M059J (cell line): ENCODE data around the gene SULT4A1. TPM values are rescaled to one million over a fixed set of nuclear protein-coding genes. Genes with fewer than 3 reads are reported as not detected.
"Not testable (repeated sequence)": the region's sequence is repeated elsewhere in the genome, so short reads cannot be mapped to it uniquely, and the experiment has no call there.

Source experiments
- DNase-seq: peaks from one replicate; pipeline ENCODE4 v3.0.0-alpha.2; 2012; ENCODE audit warnings: low read depth
- total RNA-seq: library from RNA; depleted of rRNA; stranded (reverse); fragments of >200 nt; shearing (Covaris generic); gene quantifications from 2 replicates; pipeline ENCODE4 v1.2.3, GENCODE V29; 2014; rRNA removed

Gene SULT4A1, protein sequence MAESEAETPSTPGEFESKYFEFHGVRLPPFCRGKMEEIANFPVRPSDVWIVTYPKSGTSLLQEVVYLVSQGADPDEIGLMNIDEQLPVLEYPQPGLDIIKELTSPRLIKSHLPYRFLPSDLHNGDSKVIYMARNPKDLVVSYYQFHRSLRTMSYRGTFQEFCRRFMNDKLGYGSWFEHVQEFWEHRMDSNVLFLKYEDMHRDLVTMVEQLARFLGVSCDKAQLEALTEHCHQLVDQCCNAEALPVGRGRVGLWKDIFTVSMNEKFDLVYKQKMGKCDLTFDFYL
- not detected in 2 replicates for total RNA-seq

GRCh38 chr22:43862074-43862881, at the start of gene SULT4A1:
SULT4A1 (minus strand) TSS chr22:43862513; CDS start chr22:43862382, 131 bp downstream.
- no peak for DNase-seq

DNA sequence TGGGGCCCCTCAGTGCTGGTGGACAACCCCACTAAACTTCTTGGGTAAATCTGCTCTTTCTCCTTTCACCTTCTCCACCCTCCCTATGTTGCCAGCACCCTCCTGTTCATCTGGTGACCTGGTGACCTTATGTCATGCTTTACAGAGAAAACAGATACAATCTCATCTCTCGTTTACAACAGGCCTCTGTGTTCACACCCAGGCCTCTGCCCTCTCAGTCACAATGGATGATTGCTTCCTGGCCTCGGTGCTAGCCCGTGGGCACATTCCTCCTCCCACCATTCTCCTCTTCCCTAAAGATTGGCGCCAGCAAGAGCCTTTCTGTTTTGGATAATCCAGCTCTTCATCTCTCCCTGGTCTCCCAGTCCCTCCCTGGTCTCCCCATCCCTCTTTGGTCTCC, 49.0 kb upstream of the SULT4A1 start:
- no peak for DNase-seq

- no peak for DNase-seq
Measured at GRCh38 chr22:43910178-43910695, 47.9 kb upstream of the SULT4A1 start.

- DNase-seq = no peak
Measured at GRCh38 chr22:43909708-43910107, 47.4 kb upstream of the SULT4A1 start.

GRCh38 chr22:43905681-43906080, 43.4 kb upstream of the SULT4A1 start:
- DNase-seq = no peak

DNA sequence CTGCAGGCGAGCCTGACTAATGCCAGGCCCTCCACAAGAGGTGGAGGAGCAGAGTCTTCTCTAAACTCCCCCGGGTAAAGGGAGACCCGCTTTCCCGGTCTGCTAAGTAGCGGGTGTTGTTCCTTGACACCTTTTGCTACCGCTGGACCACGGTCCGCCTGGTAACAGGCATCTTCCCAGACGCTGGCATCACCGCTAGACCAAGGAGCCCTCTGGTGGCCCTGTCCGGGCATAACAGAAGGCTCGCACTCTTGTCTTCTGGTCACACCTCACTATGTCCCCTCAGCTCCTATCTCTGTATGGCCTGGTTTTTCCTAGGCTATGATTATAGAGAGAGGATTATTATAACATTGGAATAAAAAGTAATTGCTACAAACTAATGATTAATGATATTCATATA, 42.1 kb upstream of the SULT4A1 start:
- DNase-seq = not testable (repeated sequence)

DNA sequence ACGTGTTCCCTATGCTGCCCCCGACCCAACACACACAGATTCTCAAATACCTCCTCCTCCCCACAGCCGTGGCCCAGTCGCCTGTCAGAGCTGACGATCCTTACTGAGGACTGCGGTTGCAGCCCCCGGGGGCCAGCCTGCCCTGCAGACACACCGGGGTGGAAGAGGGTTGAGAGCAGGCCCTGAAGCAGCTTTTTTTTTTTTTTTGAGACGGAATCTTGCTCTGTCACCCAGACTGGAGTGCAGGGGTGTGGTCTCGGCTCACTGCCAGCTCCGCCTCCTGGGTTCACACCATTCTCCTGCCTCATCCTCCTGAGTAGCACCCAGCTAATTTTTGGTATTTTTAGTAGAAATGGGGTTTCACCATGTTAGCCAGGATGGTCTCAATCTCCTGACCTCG, 40.7 kb upstream of the SULT4A1 start:
- DNase-seq = not testable (repeated sequence)

DNA sequence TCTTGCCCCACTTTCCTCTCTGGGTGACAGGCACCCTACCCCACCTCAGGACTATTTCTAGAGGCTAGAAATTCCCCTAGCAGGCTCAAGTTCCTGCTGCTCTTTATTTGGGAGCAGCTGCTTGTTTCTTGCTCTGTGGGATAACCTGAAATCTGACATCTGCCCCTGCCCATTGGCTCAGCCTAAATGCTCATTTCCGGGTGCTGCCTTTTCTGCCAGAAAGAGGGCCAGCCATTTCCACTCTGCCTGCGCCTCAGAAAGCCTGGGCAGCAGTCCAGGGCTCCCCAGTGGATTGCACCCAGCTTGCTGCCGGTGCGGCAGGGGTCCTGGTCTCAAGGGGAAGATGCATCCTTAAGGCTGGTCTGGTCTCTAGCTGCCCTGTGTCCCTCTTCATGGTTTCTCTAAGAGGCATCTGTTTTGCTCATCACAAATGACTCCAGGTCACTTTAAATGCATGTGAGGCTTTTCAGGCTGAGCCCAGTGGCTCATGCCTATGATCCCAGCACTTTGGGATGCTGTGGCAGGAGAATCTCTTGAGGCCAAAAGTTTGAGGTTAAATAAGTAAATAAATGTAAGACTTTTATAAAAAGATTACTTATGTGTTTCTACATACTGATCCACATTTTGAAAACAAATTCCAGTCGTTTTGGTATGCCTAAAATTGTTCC, 39.8 kb upstream of the SULT4A1 start:
- peak; percentile 94 for DNase-seq

GRCh38 chr22:43900206-43900605, 37.9 kb upstream of the SULT4A1 start:
- DNase-seq = no peak

GRCh38 chr22:43897751-43898261, 35.5 kb upstream of the SULT4A1 start:
- DNase-seq = peak; percentile 68

- no peak for DNase-seq
Measured at GRCh38 chr22:43895986-43896645, 33.8 kb upstream of the SULT4A1 start.

- no peak for DNase-seq
Measured at GRCh38 chr22:43894122-43894521, 31.8 kb upstream of the SULT4A1 start.

- DNase-seq = no peak
Measured at GRCh38 chr22:43893266-43893665, 31.0 kb upstream of the SULT4A1 start.

GRCh38 chr22:43892183-43892894, 30.0 kb upstream of the SULT4A1 start:
- DNase-seq = no peak

DNA sequence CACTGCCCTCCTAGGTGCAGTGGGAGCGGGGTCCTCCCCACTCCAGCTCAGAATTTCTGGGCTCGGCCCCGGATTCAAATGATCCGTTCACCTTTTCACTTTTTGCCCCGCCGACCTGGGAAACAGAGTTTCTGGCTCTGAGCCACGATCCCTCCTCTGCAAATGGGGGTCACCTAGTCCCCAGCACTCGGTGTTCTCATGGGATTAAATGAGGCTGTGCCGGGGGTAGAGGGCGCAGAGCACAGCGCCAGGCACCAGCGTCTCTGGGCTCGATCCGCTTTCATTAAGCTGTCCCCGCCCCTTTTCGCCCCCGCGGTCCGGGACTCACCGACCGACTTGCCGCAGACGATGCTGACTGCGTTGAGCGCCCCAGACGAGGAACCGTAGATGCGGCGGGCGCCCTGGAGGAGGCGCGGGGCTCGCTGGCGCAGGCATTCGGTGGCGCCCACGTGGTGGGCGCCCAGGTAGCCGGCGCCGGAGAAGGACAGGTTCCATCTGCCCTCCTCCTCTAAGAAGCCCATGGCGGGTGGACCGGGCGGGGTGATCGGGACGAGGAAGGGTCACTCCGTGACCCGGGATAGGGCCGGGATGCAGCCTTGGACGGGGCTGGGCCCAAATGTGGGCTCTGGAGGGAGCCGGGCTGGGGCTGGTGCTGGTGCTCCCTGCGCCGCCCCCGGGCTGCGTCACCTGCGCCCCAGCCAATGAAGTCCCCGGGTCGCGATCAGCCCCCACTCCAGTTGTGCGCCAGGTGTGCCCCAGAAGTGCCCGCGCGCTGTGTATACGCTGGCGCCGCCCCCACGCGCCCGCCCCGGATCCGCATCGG, 29.3 kb upstream of the SULT4A1 start, which contains the start of gene PNPLA5:
Gene PNPLA5 (minus strand): TSS at position 654 of the 823 bp plus-strand sequence. CDS start 133 bp downstream, at position 521.
- no peak for DNase-seq

GRCh38 chr22:43890901-43891331, 28.6 kb upstream of the SULT4A1 start:
- DNase-seq = no peak

- peak; percentile 56 for DNase-seq
Measured at GRCh38 chr22:43889860-43890253, 27.5 kb upstream of the SULT4A1 start.

DNA sequence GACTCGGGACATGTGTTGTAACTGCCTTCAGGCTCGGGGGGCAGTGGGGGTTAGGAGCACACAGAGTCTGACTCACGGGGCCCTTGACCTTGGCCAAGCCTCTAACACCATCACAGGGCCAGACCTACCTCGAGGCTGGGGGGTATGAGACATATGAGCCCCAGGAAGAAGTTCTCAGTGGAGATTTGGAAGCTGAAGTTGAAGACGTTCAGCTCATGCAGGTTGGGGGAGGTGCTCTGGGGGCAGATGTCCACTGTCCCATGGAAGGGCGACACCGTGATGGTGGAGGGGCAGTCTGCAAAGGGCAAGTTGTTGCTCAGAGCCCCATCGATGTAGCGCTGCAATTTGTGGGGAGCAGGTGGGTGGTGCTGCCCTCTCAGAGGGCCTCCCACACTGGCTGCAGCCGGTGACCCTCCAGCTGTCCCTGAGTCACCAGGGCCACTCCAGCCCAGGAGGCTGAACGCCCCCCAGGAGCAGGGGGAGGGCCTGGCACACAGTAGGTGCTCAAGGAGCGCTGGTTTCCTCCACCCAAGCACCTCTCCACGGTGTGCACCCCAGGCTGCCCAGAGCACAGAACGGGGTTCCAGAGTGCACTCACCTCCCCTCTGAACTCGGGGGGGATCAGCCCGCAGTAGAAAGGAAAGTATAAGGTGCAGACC, 27.0 kb upstream of the SULT4A1 start:
- DNase-seq = no peak

DNA sequence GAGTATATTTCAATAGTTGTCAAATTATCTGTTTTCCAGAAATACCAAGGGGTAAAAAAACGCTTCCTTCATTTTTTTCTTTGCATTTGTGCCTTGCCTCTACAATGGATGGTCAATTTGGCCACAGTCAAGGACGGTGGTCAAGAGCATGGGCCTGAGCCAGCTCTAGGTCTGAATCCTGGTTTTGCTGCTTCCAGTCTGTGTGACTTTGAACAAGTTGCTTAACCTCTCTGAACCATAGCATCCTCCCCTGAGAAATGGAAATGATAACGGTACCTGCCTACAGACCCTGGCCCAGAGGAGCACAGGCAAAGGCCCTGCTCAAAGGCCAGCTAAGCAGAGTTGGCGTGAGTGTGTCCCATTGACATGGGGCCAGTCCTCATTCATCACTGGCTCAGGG, 26.4 kb upstream of the SULT4A1 start:
- DNase-seq = no peak
